ENCODE results near the gene EDC3. TPM values are rescaled to one million over a fixed set of nuclear protein-coding genes. Genes with fewer than 3 reads are reported as not detected.
A peak's percentile ranks its signal among the peaks of the same experiment; 100 is the strongest.

The EDC3 gene
- total and polyA plus RNA-seq, 9 of the 15 experiments (the other 6 are each of a cell fraction or from before 2014, with no cell fraction given) = 11.7 to 63.9 (median 32.8) TPM

DNA sequence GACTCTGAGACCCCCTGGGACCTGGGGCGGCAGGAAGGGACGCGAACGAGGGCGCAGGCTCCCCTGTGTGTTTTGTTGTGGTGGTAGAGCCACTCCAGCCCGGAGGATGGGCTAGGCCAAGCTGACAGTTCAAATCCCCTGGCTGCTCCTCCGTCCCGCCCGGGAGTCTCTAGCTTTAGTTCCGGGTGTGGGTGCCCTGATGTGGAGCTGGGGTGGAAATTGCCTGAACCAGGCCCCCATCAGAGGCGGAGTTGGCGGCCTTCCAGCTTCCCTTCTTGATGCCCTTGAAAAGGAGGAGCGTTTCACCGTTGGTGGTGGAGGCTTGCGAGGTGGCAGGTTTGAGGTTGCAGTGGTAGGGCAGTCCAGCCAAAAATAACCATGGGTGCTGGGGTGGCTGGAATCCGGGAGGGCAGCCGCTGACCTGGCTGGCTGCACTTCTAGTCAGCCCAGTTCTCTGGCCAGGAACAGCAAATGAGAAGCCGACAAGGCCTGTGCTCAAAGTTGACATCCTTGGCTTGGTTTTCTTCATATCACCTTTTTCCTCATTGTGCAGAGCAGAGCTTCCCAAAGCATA lies 79.4 kb downstream of the EDC3 start (continued):
- TF ChIP-seq, protein P1, sequence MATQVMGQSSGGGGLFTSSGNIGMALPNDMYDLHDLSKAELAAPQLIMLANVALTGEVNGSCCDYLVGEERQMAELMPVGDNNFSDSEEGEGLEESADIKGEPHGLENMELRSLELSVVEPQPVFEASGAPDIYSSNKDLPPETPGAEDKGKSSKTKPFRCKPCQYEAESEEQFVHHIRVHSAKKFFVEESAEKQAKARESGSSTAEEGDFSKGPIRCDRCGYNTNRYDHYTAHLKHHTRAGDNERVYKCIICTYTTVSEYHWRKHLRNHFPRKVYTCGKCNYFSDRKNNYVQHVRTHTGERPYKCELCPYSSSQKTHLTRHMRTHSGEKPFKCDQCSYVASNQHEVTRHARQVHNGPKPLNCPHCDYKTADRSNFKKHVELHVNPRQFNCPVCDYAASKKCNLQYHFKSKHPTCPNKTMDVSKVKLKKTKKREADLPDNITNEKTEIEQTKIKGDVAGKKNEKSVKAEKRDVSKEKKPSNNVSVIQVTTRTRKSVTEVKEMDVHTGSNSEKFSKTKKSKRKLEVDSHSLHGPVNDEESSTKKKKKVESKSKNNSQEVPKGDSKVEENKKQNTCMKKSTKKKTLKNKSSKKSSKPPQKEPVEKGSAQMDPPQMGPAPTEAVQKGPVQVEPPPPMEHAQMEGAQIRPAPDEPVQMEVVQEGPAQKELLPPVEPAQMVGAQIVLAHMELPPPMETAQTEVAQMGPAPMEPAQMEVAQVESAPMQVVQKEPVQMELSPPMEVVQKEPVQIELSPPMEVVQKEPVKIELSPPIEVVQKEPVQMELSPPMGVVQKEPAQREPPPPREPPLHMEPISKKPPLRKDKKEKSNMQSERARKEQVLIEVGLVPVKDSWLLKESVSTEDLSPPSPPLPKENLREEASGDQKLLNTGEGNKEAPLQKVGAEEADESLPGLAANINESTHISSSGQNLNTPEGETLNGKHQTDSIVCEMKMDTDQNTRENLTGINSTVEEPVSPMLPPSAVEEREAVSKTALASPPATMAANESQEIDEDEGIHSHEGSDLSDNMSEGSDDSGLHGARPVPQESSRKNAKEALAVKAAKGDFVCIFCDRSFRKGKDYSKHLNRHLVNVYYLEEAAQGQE (IDR thresholded peaks at IDR 0.05; ENCODE audit: borderline replicate concordance) = 0 out of 2 replicates have a peak, but pooled peaks have one; percentile 9
- TF ChIP-seq, protein P1 (CRISPR knock-in tag; IDR thresholded peaks at IDR 0.05; ENCODE audit: low read depth) = no peak
- TF ChIP-seq MXI1 (IDR thresholded peaks at IDR 0.05; ENCODE audit: low read depth, low read length) (no peak), ZNF12 (CRISPR knock-in tag; IDR thresholded peaks at IDR 0.05) (no peak)

All from K562 (cell line).